CD4-positive, CD25-positive, alpha-beta regulatory T cell (primary cell): ENCODE measurements around the gene BCL7B. TPM values are rescaled to one million over a fixed set of nuclear protein-coding genes. Genes with fewer than 3 reads are reported as not detected.
"Not testable (repeated sequence)": the region's sequence is repeated elsewhere in the genome, so short reads cannot be mapped to it uniquely, and the experiment has no call there.

Experiments
- ATAC-seq, 2 donors: fragments of 150-1000 bp; cut with Tn5 transposase; one replicate each; pipeline ENCODE4 v1.10.0; 2021; ENCODE audit warnings: low read depth in 2 of 2, moderate number of reproducible peaks in 2 of 2, moderate library complexity in 1 of 2
- DNase-seq, 3 donors: peaks; one replicate each; pipeline versions ENCODE4 v3.0.0 to v3.0.0-alpha.2; 2012 to 2022; ENCODE audit warnings: mixed read lengths in 1 of 3
- H3K27ac ChIP-seq: one replicate; pipeline ENCODE4 v1.7.0; 2013; ENCODE audit warnings: mild to moderate bottlenecking, low read length; ENCODE audit not compliant: insufficient read depth, poor library complexity, severe bottlenecking
- H3K27me3 ChIP-seq: one replicate; pipeline ENCODE4 v1.7.0; 2013; ENCODE audit warnings: low read length; ENCODE audit not compliant: control insufficient read depth, insufficient read depth
- H3K36me3 ChIP-seq: one replicate; pipeline ENCODE4 v1.7.0; 2013; ENCODE audit warnings: mild to moderate bottlenecking, low read length, moderate library complexity; ENCODE audit not compliant: control insufficient read depth, insufficient read depth
- H3K4me1 ChIP-seq: 2 replicates; pipeline ENCODE4 v1.7.0; 2013; ENCODE audit warnings: mild to moderate bottlenecking, low read length; ENCODE audit not compliant: insufficient read depth, control insufficient read depth, poor library complexity, severe bottlenecking
- H3K4me3 ChIP-seq: one replicate; pipeline ENCODE4 v1.7.0; 2013; ENCODE audit warnings: low read depth, mild to moderate bottlenecking, low read length, moderate library complexity
- H3K9me3 ChIP-seq, 2 experiments: 1 replicate in 1 of 2; 2 replicates in 1 of 2; pipeline ENCODE4 v1.7.0; 2013; ENCODE audit warnings: low read length in 2 of 2, mild to moderate bottlenecking in 1 of 2, moderate library complexity in 1 of 2; ENCODE audit not compliant: control insufficient read depth in 2 of 2
- H3K27ac Mint-ChIP-seq, 3 donors: one replicate each; pipeline ENCODE4 v1.8.0; 2020 to 2022; ENCODE audit warnings: mild to moderate bottlenecking in 3 of 3, mixed read lengths in 3 of 3, moderate library complexity in 2 of 3
- H3K27me3 Mint-ChIP-seq: one replicate; pipeline ENCODE4 v1.8.0; 2022; ENCODE audit warnings: mild to moderate bottlenecking, mixed read lengths
- H3K36me3 Mint-ChIP-seq: one replicate; pipeline ENCODE4 v1.8.0; 2020; ENCODE audit warnings: mixed read lengths
- H3K4me1 Mint-ChIP-seq, 4 donors: one replicate each; pipeline ENCODE4 v1.8.0; 2020 to 2022; ENCODE audit warnings: mixed read lengths in 4 of 4, mild to moderate bottlenecking in 1 of 4
- H3K4me3 Mint-ChIP-seq, 4 donors: one replicate each; pipeline ENCODE4 v1.8.0; 2020 to 2022; ENCODE audit warnings: mild to moderate bottlenecking in 4 of 4, mixed read lengths in 4 of 4, moderate library complexity in 3 of 4
- H3K9me3 Mint-ChIP-seq, 7 donors: one replicate each; pipeline ENCODE4 v1.8.0; 2020 to 2022; ENCODE audit warnings: mixed read lengths in 7 of 7, mild to moderate bottlenecking in 3 of 7, moderate library complexity in 2 of 7
- polyA plus RNA-seq, 4 donors: library from polyadenylated mRNA; unstranded; fragments of 300-500 nt; fragmentation: Illumina TruSeq; gene quantifications; one replicate each; pipeline ENCODE4 v1.2.3, GENCODE V29; 2021
- total RNA-seq: library from RNA; stranded (reverse); gene quantifications from one replicate; pipeline ENCODE4 v1.2.3, GENCODE V29; 2022

BCL7B gene
- total and polyA plus RNA-seq, 5 donors from 2014 or later = 78.9 to 126 (median 92.7) TPM

DNA sequence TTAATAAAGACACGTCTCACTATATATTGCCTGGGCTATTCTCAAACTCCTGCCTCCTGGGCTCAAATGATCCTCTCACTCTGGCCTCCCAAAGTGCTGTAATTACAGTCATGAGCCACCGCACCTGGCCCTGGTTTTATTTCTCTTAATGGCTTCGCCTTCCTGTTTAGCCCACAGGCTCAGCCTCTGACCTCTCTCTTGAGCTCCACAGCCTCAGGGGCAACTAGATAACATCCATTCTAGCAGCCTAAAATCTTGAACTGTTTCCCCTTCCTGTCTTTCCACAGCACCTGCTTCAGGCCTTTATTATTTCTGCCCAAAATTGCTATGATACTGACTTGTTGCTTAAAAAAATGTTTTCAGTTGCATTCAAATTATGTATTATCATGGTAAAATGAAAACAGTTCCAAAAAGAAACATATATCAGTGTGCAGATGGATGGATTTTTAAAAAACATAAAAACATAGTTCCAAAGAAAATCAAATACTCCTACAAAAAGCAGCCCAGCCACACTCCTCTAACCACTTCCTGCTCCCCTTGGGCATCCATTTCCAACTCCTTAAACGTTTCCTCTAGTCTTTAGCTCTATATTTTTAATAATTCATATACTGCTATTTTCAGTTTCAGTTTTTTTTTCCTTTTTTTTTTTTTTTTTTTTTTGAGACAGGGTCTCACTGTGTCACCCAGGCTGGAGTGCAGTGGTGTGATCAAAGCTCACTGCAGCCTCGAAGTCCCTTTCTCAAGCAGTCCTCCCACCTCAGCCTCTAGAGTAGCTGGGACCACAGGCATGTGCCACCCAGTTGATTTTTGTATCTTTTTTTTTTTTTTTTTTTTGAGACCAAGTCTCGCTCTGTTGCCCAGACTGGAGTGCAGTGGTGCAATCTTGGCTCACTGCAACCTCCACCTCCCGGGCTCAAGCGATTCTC is 30.3 kb downstream of the BCL7B start:
- DNase-seq (peak in 2 of 3 donors; percentile 11 to 41), ATAC-seq (no peak)
- H3K27me3 ChIP-seq = no peaks in the 10 kb centered on the region
- H3K27ac ChIP-seq = peak overlapping the region; percentile 67
- Mint-ChIP-seq H3K4me1 (peaks cover 11 to 44% (median 23%) of the 10 kb centered on the region in 4 donors), H3K27me3 (peaks cover 2% of the 10 kb centered on the region), H3K4me3 (peak overlapping the region; percentile 24 to 73 (median 46)), H3K36me3 (peaks cover under 1% of the 10 kb centered on the region), H3K27ac (peak overlapping the region; percentile 81 to 92 (median 89)), H3K9me3 (no peaks in the 10 kb centered on the region)
- H3K9me3 ChIP-seq = no peaks in the 10 kb centered on the region
- peak overlapping the region; percentile 26 for H3K4me3 ChIP-seq
- no peaks in the 10 kb centered on the region for H3K36me3 ChIP-seq
- peaks cover 26% of the 10 kb centered on the region for H3K4me1 ChIP-seq

- DNase-seq, H3K9me3 ChIP-seq, H3K27me3 Mint-ChIP-seq, H3K36me3 ChIP-seq, H3K27ac Mint-ChIP-seq, H3K4me3 ChIP-seq, ATAC-seq, H3K27me3 ChIP-seq, H3K36me3 Mint-ChIP-seq, H3K9me3 Mint-ChIP-seq: not testable (repeated sequence)
- peaks cover 12 to 47% (median 24%) of the 10 kb centered on the region in 4 donors for H3K4me1 Mint-ChIP-seq
- peak overlapping the region in 1 of 4 donors; percentile 85 for H3K4me3 Mint-ChIP-seq
- peaks cover 29% of the 10 kb centered on the region for H3K4me1 ChIP-seq
- H3K27ac ChIP-seq = peak overlapping the region; percentile 67
These were observed 31.4 kb downstream of the BCL7B start for GRCh38 chr7:73526158-73526494.

DNA sequence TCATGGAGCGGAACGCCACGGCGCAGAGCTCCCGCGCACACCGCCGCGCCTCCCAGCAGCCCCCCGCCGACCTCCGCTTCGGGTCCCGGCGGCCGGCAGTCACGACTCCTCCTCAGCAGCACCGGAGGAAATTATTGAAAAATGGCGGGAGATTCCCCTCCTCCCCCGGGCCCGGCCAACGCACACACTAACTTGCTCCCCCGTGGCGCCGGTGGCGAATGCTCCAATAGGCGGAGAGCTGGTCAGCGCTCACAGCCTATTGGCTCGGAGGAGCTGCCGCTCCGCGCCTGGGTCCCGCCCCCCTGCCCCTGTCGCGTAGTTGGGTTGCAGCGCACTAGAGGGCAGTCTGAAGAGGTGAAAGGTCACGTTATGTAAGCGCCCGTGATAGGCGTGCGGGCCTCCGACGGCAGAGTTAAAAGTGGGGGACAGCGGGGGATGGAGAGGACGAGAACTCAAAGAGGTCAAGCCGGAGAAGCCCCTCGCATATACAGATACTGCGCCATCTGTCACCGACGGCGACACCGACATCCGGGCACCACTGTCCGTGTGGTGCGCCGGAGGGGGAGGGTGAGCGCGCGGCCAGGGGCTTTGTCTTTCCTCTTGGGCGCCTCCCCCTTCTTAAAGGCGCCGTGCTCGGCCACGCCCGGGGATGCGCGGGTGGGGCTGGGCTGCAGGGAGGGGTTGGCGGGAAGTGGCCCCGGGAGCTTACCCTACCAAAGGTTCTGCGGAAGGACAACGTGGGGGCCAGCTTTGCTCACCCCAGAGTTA is 35.2 kb downstream of the BCL7B start, which contains the start of gene BAZ1B:
TSS of gene BAZ1B (minus strand) at position 189 of the 768 bp plus-strand sequence. CDS start 360 bp downstream, outside the sequence.
- Mint-ChIP-seq H3K9me3 (no peaks in the 10 kb centered on the region), H3K4me3 (peak within 1 kb of the TSS; percentile 96 to 99 (median 98)), H3K4me1 (peaks cover 33 to 74% (median 54%) of the 10 kb centered on the region in 4 donors), H3K27me3 (peaks cover 4% of the 10 kb centered on the region), H3K27ac (peak within 1 kb of the TSS; percentile 97 to 100 (median 99)), H3K36me3 (peaks cover 10% of the 10 kb centered on the region)
- peaks cover 62% of the 10 kb centered on the region for H3K4me1 ChIP-seq
- peak; percentile 96 for ATAC-seq
- peak; percentile 94 to 99 (median 95) for DNase-seq
- H3K9me3 ChIP-seq = no peaks in the 10 kb centered on the region
- peak within 1 kb of the TSS; percentile 94 for H3K27ac ChIP-seq
- H3K4me3 ChIP-seq = peak within 1 kb of the TSS; percentile 86
- peaks cover 3% of the 10 kb centered on the region for H3K36me3 ChIP-seq
- H3K27me3 ChIP-seq = no peaks in the 10 kb centered on the region

GRCh38 chr7:73521636-73522104 is 35.8 kb downstream of the BCL7B start:
- Histone ChIP-seq H3K27me3 (no peaks in the 10 kb centered on the region), H3K9me3 (no peaks in the 10 kb centered on the region), H3K27ac (peak overlapping the region; percentile 94), H3K4me3 (no peak overlapping the region), H3K4me1 (peaks cover 59% of the 10 kb centered on the region), H3K36me3 (peaks cover 8% of the 10 kb centered on the region)
- Mint-ChIP-seq H3K27me3 (peaks cover 4% of the 10 kb centered on the region), H3K4me1 (peaks cover 27 to 74% (median 51%) of the 10 kb centered on the region in 4 donors), H3K4me3 (peak overlapping the region in 3 of 4 donors; percentile 90 to 98 (median 96)), H3K27ac (peak overlapping the region in 2 of 3 donors; percentile 99 to 100), H3K36me3 (peaks cover 10% of the 10 kb centered on the region), H3K9me3 (no peaks in the 10 kb centered on the region)
- DNase-seq (no peak), ATAC-seq (peak; percentile 22 to 23)

DNA sequence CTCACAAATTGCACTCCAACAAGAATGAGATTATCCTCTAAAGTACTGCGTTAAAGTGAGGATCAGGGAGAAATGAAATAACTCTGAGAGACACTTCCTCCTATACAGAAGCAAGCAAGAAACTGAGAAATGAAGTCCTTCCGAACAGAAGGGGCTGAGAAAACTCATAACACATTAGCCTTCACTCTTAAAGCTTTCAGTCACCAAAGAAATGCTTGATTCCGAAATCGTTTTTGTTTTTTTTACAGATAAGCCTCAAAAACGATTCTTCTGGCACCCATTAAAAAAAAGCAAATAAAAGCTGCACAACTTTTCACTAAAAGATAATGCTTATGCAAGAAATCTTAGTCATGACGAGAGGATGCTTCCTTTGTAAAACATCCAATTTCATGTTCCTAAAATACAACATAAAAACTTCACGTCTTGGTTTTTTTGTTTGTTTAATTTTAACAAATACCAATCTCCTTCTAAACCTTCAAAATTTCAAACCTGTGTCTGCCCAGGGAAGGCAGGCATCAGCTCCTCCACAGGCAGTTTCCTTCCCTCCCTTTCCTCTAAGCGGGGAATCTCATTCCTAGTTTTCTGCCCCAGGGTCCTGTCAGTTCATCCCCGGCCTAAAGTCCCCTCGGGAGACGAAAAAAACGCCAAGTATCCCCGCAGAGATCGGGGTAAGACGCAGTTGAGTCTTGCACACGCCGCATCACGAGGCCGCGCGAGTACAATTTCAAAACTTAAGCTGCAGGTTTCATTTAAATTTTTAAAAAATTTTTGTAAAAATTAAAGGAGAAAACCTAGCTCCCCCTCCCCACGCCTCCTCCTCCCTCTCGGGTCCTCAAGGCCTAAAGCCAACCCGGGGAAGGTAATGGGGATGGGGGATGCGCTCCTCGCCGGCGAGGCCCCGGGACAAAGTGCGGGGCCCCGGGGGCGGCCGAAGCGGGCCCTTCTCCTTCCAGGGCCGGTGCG is 36.5 kb downstream of the BCL7B start:
- Histone ChIP-seq H3K36me3 (peaks cover 14% of the 10 kb centered on the region), H3K27ac (peak overlapping the region; percentile 94), H3K4me1 (peaks cover 57% of the 10 kb centered on the region), H3K27me3 (no peaks in the 10 kb centered on the region), H3K9me3 (no peaks in the 10 kb centered on the region), H3K4me3 (peak overlapping the region; percentile 86)
- Mint-ChIP-seq H3K27ac (peak overlapping the region; percentile 91 to 94 (median 93)), H3K4me1 (peaks cover 27 to 72% (median 51%) of the 10 kb centered on the region in 4 donors), H3K27me3 (peaks cover 4% of the 10 kb centered on the region), H3K4me3 (peak overlapping the region; percentile 96 to 99 (median 98)), H3K36me3 (peaks cover 10% of the 10 kb centered on the region), H3K9me3 (no peaks in the 10 kb centered on the region)
- DNase-seq (peak in 2 of 3 donors; percentile 8 to 30), ATAC-seq (no peak)

DNA sequence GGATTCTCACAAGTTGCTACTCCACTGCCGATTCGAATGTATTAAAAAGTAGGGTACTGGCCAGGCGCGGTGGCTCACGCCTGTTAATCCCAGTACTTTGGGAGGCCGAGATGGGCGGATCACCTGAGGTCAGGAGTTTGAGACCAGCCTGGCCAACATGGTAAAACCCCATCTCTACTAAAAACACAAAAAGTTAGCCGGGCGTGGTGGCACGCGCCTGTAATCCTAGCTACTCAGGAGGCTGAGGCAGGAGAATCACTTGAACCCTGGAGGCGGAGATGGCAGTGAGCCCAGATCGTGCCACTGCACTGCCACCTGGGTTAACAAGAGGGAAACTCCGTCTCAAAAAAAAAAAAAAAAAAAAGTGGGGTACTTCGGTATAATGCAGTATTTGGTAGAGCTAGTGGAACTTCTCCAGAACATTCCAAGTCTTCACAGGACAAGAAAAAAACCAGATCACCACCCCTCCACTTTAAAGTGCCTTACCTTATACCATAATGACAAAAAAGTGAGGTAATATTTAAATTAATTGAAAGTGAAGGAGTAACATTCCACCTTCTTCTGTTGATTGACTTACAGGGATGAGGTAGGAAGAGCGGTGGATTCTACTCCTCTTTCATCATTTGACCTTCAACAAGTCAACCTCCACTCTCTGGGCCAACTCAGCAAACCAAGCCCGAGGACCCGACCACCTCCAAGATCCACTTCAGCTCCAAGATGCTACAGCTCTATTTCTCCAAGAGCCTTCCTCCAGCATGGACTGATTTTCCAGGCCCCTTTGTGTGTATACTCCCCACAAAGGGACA is 37.4 kb downstream of the BCL7B start:
- H3K27ac Mint-ChIP-seq = peak overlapping the region; percentile 91 to 94 (median 93)
- Histone ChIP-seq H3K4me3 (peak overlapping the region; percentile 86), H3K27me3 (no peaks in the 10 kb centered on the region), H3K27ac (peak overlapping the region; percentile 94), H3K36me3 (peaks cover 19% of the 10 kb centered on the region), H3K4me1 (peaks cover 52% of the 10 kb centered on the region), H3K9me3 (no peaks in the 10 kb centered on the region)
- H3K36me3 Mint-ChIP-seq = peaks cover 11% of the 10 kb centered on the region
- H3K4me1 Mint-ChIP-seq = peaks cover 29 to 65% (median 47%) of the 10 kb centered on the region in 4 donors
- peaks cover 4% of the 10 kb centered on the region for H3K27me3 Mint-ChIP-seq
- peak overlapping the region; percentile 96 to 99 (median 98) for H3K4me3 Mint-ChIP-seq
- DNase-seq (peak in 2 of 3 donors; percentile 17 to 50), ATAC-seq (no peak)
- H3K9me3 Mint-ChIP-seq = no peaks in the 10 kb centered on the region
